Retinal pigment epithelial cell (primary cell): ENCODE results near the gene TBC1D9.
A peak's percentile ranks its signal among the peaks of the same experiment; 100 is the strongest.

Source experiments
- DNase-seq: peaks from one replicate; pipeline ENCODE4 v3.0.0-alpha.2; 2010; ENCODE audit warnings: low read depth
- H3K4me3 ChIP-seq: 2 replicates; pipeline ENCODE4 v1.5.1; 2011; ENCODE audit warnings: mild to moderate bottlenecking, low read length, control low read depth, moderate library complexity
- CTCF ChIP-seq: conservative IDR thresholded peaks from 2 replicates; pipeline ENCODE4 v1.5.1; 2011; ENCODE audit warnings: low read depth, low read length, control low read depth, inconsistent platforms

Gene TBC1D9

GRCh38 chr4:140774510-140774909 lies 18.3 kb upstream of the TBC1D9 start:
- no peak for TF ChIP-seq CTCF
- DNase-seq = no peak
- H3K4me3 ChIP-seq = no peak overlapping the region

- no peak for TF ChIP-seq CTCF
- DNase-seq = no peak
- H3K4me3 ChIP-seq = no peak overlapping the region
Measured at GRCh38 chr4:140769209-140769608, 13.0 kb upstream of the TBC1D9 start.

GRCh38 chr4:140764785-140765392 lies 8.7 kb upstream of the TBC1D9 start:
- no peak for DNase-seq
- no peak overlapping the region for H3K4me3 ChIP-seq
- TF ChIP-seq CTCF = no peak

GRCh38 chr4:140762202-140762601 lies 6.0 kb upstream of the TBC1D9 start:
- no peak for DNase-seq
- no peak for TF ChIP-seq CTCF
- H3K4me3 ChIP-seq = no peak overlapping the region

- H3K4me3 ChIP-seq = peak overlapping the region; percentile 86
- DNase-seq = no peak
- no peak for TF ChIP-seq CTCF
Measured at GRCh38 chr4:140757232-140757630, 1.0 kb upstream of the TBC1D9 start.

GRCh38 chr4:140755774-140756318 lies 339 bp downstream of the TBC1D9 start:
- H3K4me3 ChIP-seq = peak overlapping the region; percentile 86
- no peak for DNase-seq
- TF ChIP-seq CTCF = no peak
